GM23248 (cell line): Measurements from ENCODE around the gene CYS1. TPM values are rescaled to one million over a fixed set of nuclear protein-coding genes. Genes with fewer than 3 reads are reported as not detected.

ENCODE experiments used
- DNase-seq: peaks from one replicate; pipeline ENCODE4 v3.0.0-alpha.2; 2015
- H2AFZ ChIP-seq: fragments of 200-600 bp; sonication (generic); 2 replicates; pipeline ENCODE4 v1.6.1; 2016; ENCODE audit warnings: antibody characterized with exemption
- H3F3A ChIP-seq: fragments of 200-600 bp; sonication (generic); 2 replicates; pipeline ENCODE4 v1.6.1; 2016; ENCODE audit warnings: mild to moderate bottlenecking, antibody characterized with exemption, mixed run types; ENCODE audit not compliant: insufficient read depth
- H3K27ac ChIP-seq: fragments of 200-600 bp; sonication (generic); 2 replicates; pipeline ENCODE4 v1.5.1; 2016; ENCODE audit warnings: mild to moderate bottlenecking
- H3K27me3 ChIP-seq: fragments of 200-600 bp; sonication (generic); replicated peaks from 2 replicates; pipeline ENCODE4 v1.6.1; 2016; ENCODE audit warnings: mild to moderate bottlenecking; ENCODE audit not compliant: insufficient read depth
- H3K36me3 ChIP-seq: fragments of 200-600 bp; sonication (generic); 2 replicates; pipeline ENCODE4 v1.6.1; 2016; ENCODE audit warnings: low read depth, mild to moderate bottlenecking
- H3K4me1 ChIP-seq: fragments of 200-600 bp; sonication (generic); 2 replicates; pipeline ENCODE4 v1.6.1; 2016; ENCODE audit warnings: mild to moderate bottlenecking; ENCODE audit not compliant: insufficient read depth
- H3K4me2 ChIP-seq: fragments of 200-600 bp; sonication (generic); one replicate; pipeline ENCODE4 v1.6.1; 2016; ENCODE audit warnings: mild to moderate bottlenecking; ENCODE audit not compliant: unreplicated experiment
- H3K4me3 ChIP-seq: fragments of 200-600 bp; sonication (generic); 2 replicates; pipeline ENCODE4 v1.5.1; 2016; ENCODE audit warnings: mild to moderate bottlenecking
- H3K79me2 ChIP-seq: fragments of 200-600 bp; sonication (generic); 2 replicates; pipeline ENCODE4 v1.6.1; 2016; ENCODE audit warnings: mild to moderate bottlenecking; ENCODE audit not compliant: insufficient read depth
- H3K9ac ChIP-seq: fragments of 200-600 bp; sonication (generic); 2 replicates; pipeline ENCODE4 v1.6.1; 2016; ENCODE audit warnings: mild to moderate bottlenecking
- H3K9me2 ChIP-seq: fragments of 200-600 bp; sonication (generic); 2 replicates; pipeline ENCODE4 v1.6.1; 2016; ENCODE audit warnings: mixed run types, mild to moderate bottlenecking, moderate library complexity; ENCODE audit not compliant: insufficient read depth
- H3K9me3 ChIP-seq: fragments of 200-600 bp; sonication (generic); one replicate; pipeline ENCODE4 v1.6.1; 2017; ENCODE audit warnings: low read depth
- H4K20me1 ChIP-seq: fragments of 200-600 bp; sonication (generic); 2 replicates; pipeline ENCODE4 v1.6.0; 2016; ENCODE audit not compliant: insufficient read depth
- EZH2 ChIP-seq: fragments of 200-600 bp; sonication (generic); IDR thresholded peaks from 2 replicates; pipeline ENCODE4 v1.6.1; 2018; ENCODE audit warnings: antibody characterized with exemption, mild to moderate bottlenecking; ENCODE audit not compliant: insufficient read depth, poor library complexity, severe bottlenecking
- EZH2phosphoT487 ChIP-seq: fragments of 200-600 bp; sonication (generic); IDR thresholded peaks from 2 replicates; pipeline ENCODE4 v1.6.1; 2018; ENCODE audit warnings: antibody characterized with exemption, moderate library complexity, mild to moderate bottlenecking, low read depth; ENCODE audit not compliant: insufficient read depth
- WGBS, 2 experiments: methylation state at CpG; one replicate each; pipeline ENCODE4 v1.1.6; 2015 to 2017; ENCODE audit warnings: low lambda C conversion rate in 2 of 2, low coverage in 1 of 2; ENCODE audit errors: missing lambda C conversion rate in 2 of 2; 5-methylcytosine and 5-hydroxymethylcytosine counted together
- in situ Hi-C: fragments of 300-500 bp; cut with MboI; formaldehyde crosslinking; loops from 2 replicates; pipeline ENCODE4 v1.15.0; 2020
- polyA plus RNA-seq: library from polyadenylated mRNA; unstranded; fragments of >200 nt; fragmentation: Nextera tagmentation; extraction: Ambion mirVana; gene quantifications from 2 replicates; pipeline ENCODE4 v1.2.1, GENCODE V29; 2016
- total RNA-seq: library from RNA; depleted of rRNA; stranded (reverse); fragments of >200 nt; shearing (Covaris generic); gene quantifications from 2 replicates; pipeline ENCODE4 v1.2.3, GENCODE V29; 2014

The CYS1 gene
- total and polyA plus RNA-seq, 2 experiments from 2014 or later = 3.1 to 6.1 TPM

DNA sequence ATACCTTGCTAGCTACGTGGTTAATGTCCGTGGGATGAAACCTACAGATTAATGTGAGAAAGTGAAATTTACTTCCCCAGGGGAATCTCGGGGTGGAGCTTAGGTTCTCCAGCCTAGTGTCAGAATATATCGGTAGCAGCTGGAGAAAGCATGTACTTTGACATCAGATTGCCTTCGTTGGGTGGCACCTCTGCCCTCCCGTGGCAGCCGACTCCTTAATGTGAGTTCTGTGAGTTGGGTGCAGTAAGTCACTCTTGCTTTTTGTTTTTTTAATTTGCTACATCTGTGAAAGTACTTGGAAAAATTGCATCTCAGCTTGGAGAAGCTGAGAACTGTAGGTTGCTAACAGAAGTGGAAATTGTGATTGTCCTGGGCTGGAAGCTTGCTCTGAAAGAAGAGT is 33.3 kb downstream of the CYS1 start:
- no peak overlapping the region for H3K9ac ChIP-seq
- no peak overlapping the region for H2AFZ ChIP-seq
- DNase-seq = peak; percentile 13
- H3K4me1 ChIP-seq = no peaks in the 10 kb centered on the region
- no peak overlapping the region for H3K4me2 ChIP-seq
- no peaks in the 10 kb centered on the region for H4K20me1 ChIP-seq
- H3K4me3 ChIP-seq = no peak overlapping the region
- peaks cover 7% of the 10 kb centered on the region for H3K36me3 ChIP-seq
- no peaks in the 10 kb centered on the region for H3K9me3 ChIP-seq
- H3K79me2 ChIP-seq = peaks cover 13% of the 10 kb centered on the region
- 48 to 54% methylated on average over 7 of the region's 7 CpGs for WGBS, 2 experiments
- TF ChIP-seq EZH2phosphoT487 = no peak
- no peak for TF ChIP-seq EZH2
- peaks cover 15% of the 10 kb centered on the region; the same call in 1 of the 2 replicates for H3F3A ChIP-seq
- H3K27ac ChIP-seq = no peak overlapping the region
- H3K27me3 ChIP-seq = no peaks in the 10 kb centered on the region
- no peaks in the 10 kb centered on the region for H3K9me2 ChIP-seq
- in situ Hi-C loops = no loop called here

DNA sequence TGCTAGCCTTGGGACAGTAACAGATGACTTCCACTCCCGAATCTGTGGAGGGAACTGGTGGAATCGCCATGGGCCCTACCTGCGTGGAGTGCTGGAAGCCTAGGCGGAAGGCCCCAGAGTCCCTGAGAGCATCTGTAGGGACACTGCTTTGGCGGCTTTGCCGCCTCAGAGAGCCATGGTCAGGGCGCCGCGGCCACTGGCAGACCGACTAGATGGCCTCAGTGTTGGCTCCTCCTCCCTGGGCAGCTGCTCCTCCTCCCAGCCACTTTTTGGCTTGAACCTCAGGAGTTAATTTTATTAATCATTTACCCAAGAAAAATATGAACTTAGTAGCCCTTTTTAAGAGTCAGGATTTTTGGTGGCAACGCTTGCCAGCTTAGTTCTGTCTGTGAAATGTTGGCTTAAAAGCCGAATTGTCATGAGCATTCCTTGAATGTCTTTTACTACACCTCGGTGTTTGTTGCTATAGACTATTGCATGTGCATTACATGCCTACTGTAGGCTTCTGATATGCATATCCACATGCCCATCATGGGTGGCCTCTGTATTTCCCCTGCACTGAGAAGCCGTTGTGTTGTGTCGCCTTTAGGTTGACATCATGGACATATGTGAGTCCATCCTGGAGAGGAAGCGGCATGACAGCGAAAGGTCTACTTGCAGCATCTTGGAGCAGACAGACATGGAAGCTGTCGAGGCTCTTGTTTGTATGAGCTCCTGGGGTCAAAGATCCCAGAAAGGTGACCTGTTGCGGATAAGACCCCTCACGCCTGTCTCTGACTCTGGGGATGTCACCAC is 34.5 kb downstream of the CYS1 start:
- TF ChIP-seq EZH2phosphoT487 (no peak), EZH2 (no peak)
- peak; percentile 21 for DNase-seq
- in situ Hi-C loops = no loop called here
- H3K9me2 ChIP-seq = no peaks in the 10 kb centered on the region
- no peak overlapping the region for H3K4me2 ChIP-seq
- H3K79me2 ChIP-seq = peaks cover 13% of the 10 kb centered on the region
- H3F3A ChIP-seq = peaks cover 15% of the 10 kb centered on the region; the same call in 1 of the 2 replicates
- no peaks in the 10 kb centered on the region for H3K9me3 ChIP-seq
- no peaks in the 10 kb centered on the region for H4K20me1 ChIP-seq
- WGBS, 2 experiments = 79% methylated on average over 20 of the region's 20 CpGs
- H3K27me3 ChIP-seq = no peaks in the 10 kb centered on the region
- no peaks in the 10 kb centered on the region for H3K4me1 ChIP-seq
- no peak overlapping the region for H2AFZ ChIP-seq
- H3K4me3 ChIP-seq = no peak overlapping the region
- H3K9ac ChIP-seq = no peak overlapping the region
- H3K36me3 ChIP-seq = peaks cover 5% of the 10 kb centered on the region; the same call in 1 of the 2 replicates
- no peak overlapping the region for H3K27ac ChIP-seq

DNA sequence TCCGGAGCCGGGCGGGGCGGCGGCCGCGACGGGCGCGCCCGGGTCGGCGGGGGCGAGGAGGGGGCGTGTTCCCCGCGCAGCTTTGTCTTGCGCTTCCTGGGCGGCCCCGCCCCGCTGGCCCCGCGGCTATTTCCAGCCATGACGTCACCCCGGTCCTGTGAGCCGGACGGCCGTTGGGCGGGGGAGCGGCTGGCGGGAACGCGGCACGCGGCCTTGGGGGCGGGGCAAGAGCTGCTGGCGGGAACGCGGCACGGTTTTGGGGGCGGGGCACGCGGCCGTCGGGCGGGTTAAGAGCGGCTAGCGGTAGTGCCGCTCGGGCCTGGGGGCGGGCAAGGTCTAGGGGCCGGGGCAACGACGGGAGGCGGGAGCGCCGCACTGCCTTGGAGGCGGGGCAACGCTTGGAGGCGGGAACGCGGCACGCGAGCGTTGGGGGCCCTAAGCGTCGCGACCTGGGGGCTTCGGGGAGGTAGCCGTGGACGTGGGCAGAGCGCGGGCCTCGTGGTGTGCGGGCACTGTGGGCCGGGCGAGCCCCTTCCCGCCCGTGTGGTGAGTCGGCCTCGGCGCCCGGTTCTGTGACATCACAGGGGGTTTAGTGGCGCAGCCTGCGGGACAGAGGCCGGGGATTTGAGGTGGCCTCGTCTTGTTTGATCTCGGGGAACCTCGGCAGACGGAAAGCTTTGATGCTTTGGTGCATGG is 36.2 kb downstream of the CYS1 start:
- Histone ChIP-seq H3K36me3 (peaks cover 2% of the 10 kb centered on the region; the same call in 1 of the 2 replicates), H3K9ac (peak overlapping the region; percentile 93), H3K9me3 (no peaks in the 10 kb centered on the region), H4K20me1 (no peaks in the 10 kb centered on the region), H2AFZ (peak overlapping the region; percentile 62), H3K79me2 (peaks cover 3% of the 10 kb centered on the region), H3F3A (peaks cover 15% of the 10 kb centered on the region; the same call in 1 of the 2 replicates), H3K27me3 (no peaks in the 10 kb centered on the region), H3K4me3 (peak overlapping the region; percentile 75), H3K27ac (peak overlapping the region; percentile 65), H3K4me2 (peak overlapping the region; percentile 51), H3K9me2 (no peaks in the 10 kb centered on the region), H3K4me1 (0 out of 2 replicates have a peak, but pooled peaks cover 3% of the 10 kb centered on the region)
- TF ChIP-seq EZH2 (no peak), EZH2phosphoT487 (no peak)
- DNase-seq = peak; percentile 96
- WGBS, 2 experiments = 4 to 10% methylated on average over 14 to 53 of the region's 90 CpGs
- in situ Hi-C loops = no loop called here

DNA sequence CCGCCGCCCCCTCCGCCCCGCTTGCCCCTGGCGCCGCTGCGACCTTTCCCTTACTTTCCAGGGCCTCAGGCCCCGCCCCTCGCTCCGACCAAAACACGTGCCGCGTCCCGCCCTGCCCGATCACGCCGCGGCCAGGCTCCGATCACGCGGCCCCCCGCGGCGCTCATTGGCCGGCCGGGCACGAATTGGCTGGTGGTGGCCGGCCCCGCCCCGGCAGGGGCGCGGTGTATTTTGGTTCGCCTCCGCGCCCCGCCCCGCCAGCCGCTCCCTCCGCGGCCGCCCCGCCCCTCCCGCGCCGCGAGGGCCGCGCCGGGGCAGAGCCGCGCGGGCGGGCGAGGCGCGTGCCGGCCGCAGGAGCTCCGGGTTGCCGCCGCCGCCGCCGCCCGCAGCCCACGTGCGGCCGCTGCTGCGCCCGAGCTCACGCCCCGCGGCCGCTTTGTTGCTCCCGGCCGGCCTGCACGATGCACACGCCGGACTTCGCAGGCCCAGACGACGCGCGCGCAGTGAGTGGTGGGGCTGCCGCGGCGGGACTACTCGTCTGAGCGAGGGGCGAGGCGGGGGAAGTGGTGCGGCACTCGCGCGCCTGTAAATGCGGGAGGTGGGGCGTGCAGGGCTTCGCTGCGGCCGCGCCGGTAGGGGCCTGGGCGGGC is 36.8 kb downstream of the CYS1 start, which contains the start of gene KLF11:
KLF11 (plus strand) TSS at position 295 of the 650 bp plus-strand sequence; CDS start at position 462, 167 bp downstream.
- Histone ChIP-seq H3K27ac (peak within 1 kb of the TSS; percentile 75), H3K4me2 (peak within 1 kb of the TSS; percentile 92), H3K9me2 (no peaks in the 10 kb centered on the region), H3K9me3 (no peaks in the 10 kb centered on the region), H4K20me1 (no peaks in the 10 kb centered on the region), H3K4me1 (peaks cover 6% of the 10 kb centered on the region; the same call in 1 of the 2 replicates), H3K9ac (peak within 1 kb of the TSS; percentile 93), H3K79me2 (no peaks in the 10 kb centered on the region), H3K4me3 (peak within 1 kb of the TSS; percentile 75), H3K36me3 (no peaks in the 10 kb centered on the region), H3F3A (peaks cover 15% of the 10 kb centered on the region; the same call in 1 of the 2 replicates), H3K27me3 (no peaks in the 10 kb centered on the region), H2AFZ (peak within 1 kb of the TSS; percentile 77)
- TF ChIP-seq EZH2phosphoT487 = no peak
- no peak for TF ChIP-seq EZH2
- in situ Hi-C loops = no loop called here
- WGBS, 2 experiments = 1% methylated on average over 41 to 60 of the region's 104 CpGs
- DNase-seq = peak; percentile 97
